ENCODE measurements around the gene CENPV. TPM values are rescaled to one million over a fixed set of nuclear protein-coding genes. Genes with fewer than 3 reads are reported as not detected.

The CENPV gene
- total RNA-seq, 4 donors from 2014 or later = 27.0 to 156 (median 57.1) TPM

GRCh38 chr17:16342979-16343378 lies 10.3 kb downstream of the CENPV start:
- in situ Hi-C loops (cut with MboI; ENCODE audit: low pct_ligation_motif_present in 1 of 4, low pct_unique_long_range_greater_than_20kb in 1 of 4, low sequenced_read_pairs in 3 of 4) = no loop called here
- DNase-seq = no peak
- Histone ChIP-seq H3K27me3 (no peaks in the 10 kb centered on the region), H3K27ac (no peak overlapping the region), H3K4me1 (no peaks in the 10 kb centered on the region), H3K36me3 (no peaks in the 10 kb centered on the region), H3K4me3 (no peak overlapping the region), H3K9me3 (no peaks in the 10 kb centered on the region)
- TF ChIP-seq EP300 (IDR thresholded peaks at IDR 0.05; ENCODE audit: low read depth) (no peak), POLR2AphosphoS5 (IDR thresholded peaks at IDR 0.05) (no peak), POLR2A (IDR thresholded peaks at IDR 0.05) (no peak)
- TF ChIP-seq, protein P1, sequence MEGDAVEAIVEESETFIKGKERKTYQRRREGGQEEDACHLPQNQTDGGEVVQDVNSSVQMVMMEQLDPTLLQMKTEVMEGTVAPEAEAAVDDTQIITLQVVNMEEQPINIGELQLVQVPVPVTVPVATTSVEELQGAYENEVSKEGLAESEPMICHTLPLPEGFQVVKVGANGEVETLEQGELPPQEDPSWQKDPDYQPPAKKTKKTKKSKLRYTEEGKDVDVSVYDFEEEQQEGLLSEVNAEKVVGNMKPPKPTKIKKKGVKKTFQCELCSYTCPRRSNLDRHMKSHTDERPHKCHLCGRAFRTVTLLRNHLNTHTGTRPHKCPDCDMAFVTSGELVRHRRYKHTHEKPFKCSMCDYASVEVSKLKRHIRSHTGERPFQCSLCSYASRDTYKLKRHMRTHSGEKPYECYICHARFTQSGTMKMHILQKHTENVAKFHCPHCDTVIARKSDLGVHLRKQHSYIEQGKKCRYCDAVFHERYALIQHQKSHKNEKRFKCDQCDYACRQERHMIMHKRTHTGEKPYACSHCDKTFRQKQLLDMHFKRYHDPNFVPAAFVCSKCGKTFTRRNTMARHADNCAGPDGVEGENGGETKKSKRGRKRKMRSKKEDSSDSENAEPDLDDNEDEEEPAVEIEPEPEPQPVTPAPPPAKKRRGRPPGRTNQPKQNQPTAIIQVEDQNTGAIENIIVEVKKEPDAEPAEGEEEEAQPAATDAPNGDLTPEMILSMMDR (IDR thresholded peaks at IDR 0.05) = no peak
- 98% methylated on average over 4 of the region's 4 CpGs; no CpG with 5 or more reads in 1 of the 2 donors for WGBS, 2 donors (ENCODE audit: low coverage in 1 of 2)
- intact Hi-C loops (cut with DNase I; ENCODE audit: low total_unique reads) = no loop called here

- TF ChIP-seq POLR2A (IDR thresholded peaks at IDR 0.05) (no peak), POLR2AphosphoS5 (IDR thresholded peaks at IDR 0.05) (no peak), EP300 (IDR thresholded peaks at IDR 0.05; ENCODE audit: low read depth) (no peak)
- TF ChIP-seq, protein P1 (IDR thresholded peaks at IDR 0.05) = no peak
- H3K4me3 ChIP-seq = no peak overlapping the region
- no peaks in the 10 kb centered on the region for H3K36me3 ChIP-seq
- intact Hi-C loops (cut with DNase I; ENCODE audit: low total_unique reads) = no loop called here
- no peak for DNase-seq
- no peaks in the 10 kb centered on the region for H3K9me3 ChIP-seq
- H3K27me3 ChIP-seq = no peaks in the 10 kb centered on the region
- H3K4me1 ChIP-seq = no peaks in the 10 kb centered on the region
- no peak overlapping the region for H3K27ac ChIP-seq
- in situ Hi-C loops (cut with MboI; ENCODE audit: low pct_ligation_motif_present in 1 of 4, low pct_unique_long_range_greater_than_20kb in 1 of 4, low sequenced_read_pairs in 3 of 4) = no loop called here
- WGBS, 2 donors (ENCODE audit: low coverage in 1 of 2) = 75 to 100% methylated on average over 1 of the region's 1 CpG
Observed at GRCh38 chr17:16339959-16340358, 13.3 kb downstream of the CENPV start.

- H3K4me1 ChIP-seq = no peaks in the 10 kb centered on the region
- H3K4me3 ChIP-seq = no peak overlapping the region
- TF ChIP-seq POLR2A (IDR thresholded peaks at IDR 0.05) (no peak), POLR2AphosphoS5 (IDR thresholded peaks at IDR 0.05) (no peak), EP300 (IDR thresholded peaks at IDR 0.05; ENCODE audit: low read depth) (no peak)
- TF ChIP-seq, protein P1 (IDR thresholded peaks at IDR 0.05) = no peak
- no peak overlapping the region for H3K27ac ChIP-seq
- in situ Hi-C loops (cut with MboI; ENCODE audit: low pct_ligation_motif_present in 1 of 4, low pct_unique_long_range_greater_than_20kb in 1 of 4, low sequenced_read_pairs in 3 of 4) (no loop called here), intact Hi-C loops (cut with DNase I; ENCODE audit: low total_unique reads) (no loop called here)
- no peak for DNase-seq
- H3K9me3 ChIP-seq = no peaks in the 10 kb centered on the region
- H3K27me3 ChIP-seq = no peaks in the 10 kb centered on the region
- H3K36me3 ChIP-seq = no peaks in the 10 kb centered on the region
- WGBS, 2 donors (ENCODE audit: low coverage in 1 of 2) = 100% methylated on average over 1 of the region's 1 CpG
Observed at GRCh38 chr17:16339402-16339801, 13.9 kb downstream of the CENPV start.

DNA sequence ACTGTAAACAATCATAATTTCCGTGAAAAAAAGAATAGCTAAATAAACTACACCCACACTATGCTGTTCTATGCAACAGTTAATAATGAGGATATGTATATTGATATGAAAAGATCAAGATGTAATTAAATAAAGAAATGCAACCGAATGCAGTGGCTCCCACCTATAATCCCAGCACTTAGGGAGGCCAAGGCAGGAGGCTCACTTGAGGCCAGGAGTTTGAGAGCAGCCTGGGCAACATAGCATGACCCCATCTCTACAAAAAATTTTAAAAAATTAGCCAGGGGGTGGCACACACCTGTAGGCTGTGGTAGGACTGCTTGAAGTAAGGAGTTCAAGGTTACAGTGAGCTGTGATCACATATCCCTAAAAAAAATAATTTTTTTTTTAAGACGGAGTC lies 14.9 kb downstream of the CENPV start:
- WGBS, 2 donors (ENCODE audit: low coverage in 1 of 2) = 90 to 97% methylated on average over 2 to 3 of the region's 3 CpGs
- Histone ChIP-seq H3K36me3 (no peaks in the 10 kb centered on the region), H3K27ac (no peak overlapping the region), H3K9me3 (no peaks in the 10 kb centered on the region), H3K27me3 (no peaks in the 10 kb centered on the region), H3K4me1 (peaks cover 0 to 2% (median 0%) of the 10 kb centered on the region in 4 donors), H3K4me3 (no peak overlapping the region)
- TF ChIP-seq POLR2AphosphoS5 (IDR thresholded peaks at IDR 0.05) (no peak), EP300 (IDR thresholded peaks at IDR 0.05; ENCODE audit: low read depth) (no peak), POLR2A (IDR thresholded peaks at IDR 0.05) (no peak)
- TF ChIP-seq, protein P1 (IDR thresholded peaks at IDR 0.05) = no peak
- DNase-seq = no peak
- intact Hi-C loops (cut with DNase I; ENCODE audit: low total_unique reads) (no loop called here), in situ Hi-C loops (cut with MboI; ENCODE audit: low pct_ligation_motif_present in 1 of 4, low pct_unique_long_range_greater_than_20kb in 1 of 4, low sequenced_read_pairs in 3 of 4) (no loop called here)

Data from transverse colon (tissue), 4 donors.